ENCODE data around the gene PGBD5.

DNA sequence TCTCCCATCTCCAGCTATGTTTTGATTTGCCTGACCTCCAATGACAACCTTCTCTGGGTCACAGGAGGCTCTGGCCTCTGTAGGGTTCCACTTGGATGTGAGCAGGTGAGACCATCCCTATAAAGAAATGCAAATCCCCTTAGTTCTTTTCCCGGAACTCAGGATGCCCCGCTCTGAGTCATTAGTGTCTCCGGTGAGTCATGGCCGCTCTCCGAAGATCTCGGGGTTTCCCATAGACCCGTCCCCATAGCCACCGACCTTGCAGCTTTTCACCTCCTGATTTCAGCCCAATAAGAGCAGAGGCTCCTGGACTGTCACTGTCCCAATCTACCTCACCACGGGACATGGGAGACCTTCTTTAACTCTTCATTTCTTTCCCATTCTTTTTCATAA, 98.2 kb downstream of the PGBD5 start:
- TF ChIP-seq, protein P1, sequence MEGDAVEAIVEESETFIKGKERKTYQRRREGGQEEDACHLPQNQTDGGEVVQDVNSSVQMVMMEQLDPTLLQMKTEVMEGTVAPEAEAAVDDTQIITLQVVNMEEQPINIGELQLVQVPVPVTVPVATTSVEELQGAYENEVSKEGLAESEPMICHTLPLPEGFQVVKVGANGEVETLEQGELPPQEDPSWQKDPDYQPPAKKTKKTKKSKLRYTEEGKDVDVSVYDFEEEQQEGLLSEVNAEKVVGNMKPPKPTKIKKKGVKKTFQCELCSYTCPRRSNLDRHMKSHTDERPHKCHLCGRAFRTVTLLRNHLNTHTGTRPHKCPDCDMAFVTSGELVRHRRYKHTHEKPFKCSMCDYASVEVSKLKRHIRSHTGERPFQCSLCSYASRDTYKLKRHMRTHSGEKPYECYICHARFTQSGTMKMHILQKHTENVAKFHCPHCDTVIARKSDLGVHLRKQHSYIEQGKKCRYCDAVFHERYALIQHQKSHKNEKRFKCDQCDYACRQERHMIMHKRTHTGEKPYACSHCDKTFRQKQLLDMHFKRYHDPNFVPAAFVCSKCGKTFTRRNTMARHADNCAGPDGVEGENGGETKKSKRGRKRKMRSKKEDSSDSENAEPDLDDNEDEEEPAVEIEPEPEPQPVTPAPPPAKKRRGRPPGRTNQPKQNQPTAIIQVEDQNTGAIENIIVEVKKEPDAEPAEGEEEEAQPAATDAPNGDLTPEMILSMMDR (IDR thresholded peaks at IDR 0.05 in 4 of 5, conservative IDR thresholded peaks at IDR 0.05 in 1 of 5) = no peak
- TF ChIP-seq POLR2A (IDR thresholded peaks at IDR 0.05) = no peak
